UCSD-AML1 (cell line): ENCODE results near the gene SECISBP2L.

Source experiments
- DNase-seq: peaks from one replicate; lab custom pipeline; 2025; ENCODE audit not compliant: unreplicated experiment; lab: John Stamatoyannopoulos, UW

Gene SECISBP2L

GRCh38 chr15:48967336-48967735, 78.9 kb downstream of the SECISBP2L start:
- no peak for DNase-seq

DNA sequence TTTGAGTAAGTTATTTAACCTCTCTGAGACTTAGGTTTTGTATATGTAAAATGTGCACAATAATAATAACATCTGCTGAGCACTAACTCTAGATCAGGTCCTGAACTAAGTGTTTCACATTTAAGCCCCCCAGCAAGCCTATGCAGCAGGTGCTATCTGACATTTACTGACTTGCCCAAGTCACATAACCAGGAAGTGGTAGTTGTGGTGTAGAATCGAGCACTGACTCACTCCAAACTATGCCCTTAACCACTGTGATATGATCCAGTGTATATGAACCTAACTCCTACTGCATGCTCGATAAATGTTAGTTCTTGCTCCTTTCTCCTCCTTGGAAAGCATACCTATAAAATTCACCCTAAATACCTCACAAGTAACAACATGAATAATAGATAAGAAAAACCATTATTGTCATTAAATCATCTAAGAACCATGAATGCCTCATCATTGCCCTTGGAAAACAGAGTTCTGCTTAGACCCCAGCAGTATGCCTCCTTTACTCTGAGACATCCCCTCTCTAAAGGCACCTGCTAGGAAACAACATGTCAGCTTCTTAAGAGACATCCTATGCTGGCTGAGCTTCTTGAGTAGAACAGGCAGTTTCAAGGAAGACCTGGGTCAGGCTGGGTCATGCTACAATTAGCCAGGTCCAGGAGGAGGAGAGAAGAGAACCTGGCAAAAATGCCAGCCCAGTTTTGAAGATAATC, 79.5 kb downstream of the SECISBP2L start:
- DNase-seq: no peak

- peak; percentile 63 for DNase-seq
Measured at GRCh38 chr15:48965972-48966371, 80.3 kb downstream of the SECISBP2L start.

- no peak for DNase-seq
Measured at GRCh38 chr15:48964898-48965297, 81.3 kb downstream of the SECISBP2L start.

- no peak for DNase-seq
Measured at GRCh38 chr15:48963524-48964113, 82.6 kb downstream of the SECISBP2L start, which contains the start of gene SHC4. Gene SHC4, minus strand, starts transcription at chr15:48963919. Its CDS starts 904 bp downstream, at chr15:48963015.

DNA sequence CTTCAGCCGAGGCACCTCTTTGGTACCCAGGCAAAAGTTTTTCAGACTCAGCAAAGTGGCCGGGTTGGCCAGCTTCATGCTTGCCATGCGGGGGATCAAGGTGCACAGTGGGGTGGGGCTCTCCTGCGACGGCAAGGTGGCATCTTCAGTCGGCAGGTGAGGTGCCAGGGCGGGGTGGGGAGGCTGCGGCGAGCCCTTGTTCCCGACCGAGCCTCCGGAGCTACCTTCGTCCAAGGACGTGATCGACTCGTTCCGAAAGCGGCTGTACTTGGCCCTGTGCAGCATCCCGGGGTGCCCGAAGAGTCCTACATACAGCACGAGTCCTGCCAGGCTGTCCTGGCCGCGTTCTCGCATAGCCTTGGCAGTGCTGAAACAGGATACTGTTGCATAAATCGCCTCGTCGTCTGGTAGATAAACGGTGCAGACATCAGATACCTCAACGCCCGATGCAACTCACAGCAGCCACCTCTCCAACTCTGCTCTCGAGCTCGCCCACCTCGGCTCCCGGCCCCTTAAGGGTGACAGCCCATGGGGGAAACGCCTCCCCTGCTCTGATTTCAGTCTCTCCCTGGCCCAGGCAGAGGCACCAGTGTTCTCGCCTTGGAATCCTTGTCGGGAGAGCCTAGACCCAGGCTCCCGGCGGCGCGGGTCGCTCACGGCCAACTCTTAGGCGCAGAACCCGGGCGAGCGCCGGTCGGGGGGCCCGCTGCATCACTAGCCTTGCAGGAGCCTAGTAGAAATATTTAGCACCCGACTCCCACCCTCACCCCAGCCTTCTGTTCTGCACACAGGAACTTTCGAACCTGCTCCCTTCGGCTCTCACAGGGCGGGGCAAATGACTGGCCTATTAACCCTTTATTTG, 83.4 kb downstream of the SECISBP2L start:
- DNase-seq: no peak

GRCh38 chr15:48955967-48956366, 90.3 kb downstream of the SECISBP2L start:
- no peak for DNase-seq

DNA sequence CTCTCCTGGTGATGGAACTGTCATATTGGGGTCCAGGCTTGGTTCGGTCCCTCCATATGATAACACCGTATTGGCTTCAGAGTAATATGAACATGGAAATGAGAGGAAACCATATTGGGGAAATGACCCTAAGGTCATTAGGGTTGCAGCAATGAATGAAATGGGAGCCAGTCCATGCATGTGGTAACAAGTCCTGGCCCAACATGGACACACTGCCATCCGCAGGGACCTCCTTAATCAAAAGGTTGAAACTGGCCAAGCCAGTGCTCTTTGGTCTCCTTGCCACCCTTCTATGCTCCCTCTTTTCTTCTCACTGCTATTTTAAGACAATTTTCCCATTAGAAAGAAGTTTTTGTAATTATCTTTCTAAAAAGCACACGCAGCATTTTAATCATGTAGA, 90.9 kb downstream of the SECISBP2L start:
- DNase-seq: no peak

- DNase-seq: no peak
Measured at GRCh38 chr15:48954538-48954937, 91.7 kb downstream of the SECISBP2L start.

DNA sequence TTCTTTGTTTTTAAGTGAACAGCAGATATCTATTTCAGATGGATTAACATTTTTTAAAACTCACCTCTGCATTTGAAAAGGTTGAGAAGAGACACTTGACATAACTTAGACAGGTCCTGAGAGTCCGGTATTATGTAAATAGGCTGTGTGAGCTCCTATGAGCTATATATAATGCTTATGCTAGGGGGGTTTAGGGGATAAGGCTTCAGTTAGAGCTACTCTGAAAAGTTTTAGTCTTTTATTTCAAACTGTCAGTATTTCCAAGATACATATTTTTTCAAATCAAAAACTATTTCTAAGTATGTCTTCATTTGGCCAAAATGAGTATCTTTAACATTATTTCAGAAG, 99.4 kb downstream of the SECISBP2L start:
- no peak for DNase-seq

DNA sequence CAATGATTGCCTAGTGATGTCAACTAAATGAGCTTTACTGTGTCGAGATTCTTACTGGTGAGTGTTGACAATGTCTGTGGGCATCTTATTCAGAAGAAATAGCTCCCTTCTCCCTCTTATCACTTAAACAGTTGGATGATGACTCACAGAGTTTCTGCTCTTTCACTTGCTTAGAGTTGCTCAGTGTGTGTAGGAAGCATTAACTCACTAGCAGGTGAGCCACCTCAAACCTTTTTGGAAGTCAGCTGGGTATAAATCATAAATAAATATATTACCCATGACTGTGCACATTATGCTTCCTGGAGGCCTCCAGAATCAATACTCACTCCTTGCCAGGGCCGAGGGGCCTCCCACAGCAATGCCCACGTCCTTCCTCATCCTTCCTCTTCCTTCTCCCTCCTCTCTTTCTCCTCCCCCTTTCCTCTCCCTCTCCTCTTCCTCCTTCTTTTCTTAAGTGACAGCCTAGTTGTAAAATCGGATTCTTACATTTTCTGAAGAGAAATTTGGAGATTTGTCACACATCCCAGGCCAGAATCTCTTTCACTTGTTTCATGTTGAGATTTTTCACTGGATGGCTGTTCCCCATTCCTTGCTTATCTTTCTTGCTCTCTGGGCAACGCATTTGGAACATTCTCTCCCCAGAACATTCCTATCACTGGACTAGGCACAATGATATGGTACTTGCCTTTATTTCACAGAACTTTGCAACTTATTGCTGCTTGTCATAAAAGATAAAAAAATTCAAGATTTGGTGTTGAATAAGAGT, 100.0 kb downstream of the SECISBP2L start:
- DNase-seq: peak; percentile 18

DNA sequence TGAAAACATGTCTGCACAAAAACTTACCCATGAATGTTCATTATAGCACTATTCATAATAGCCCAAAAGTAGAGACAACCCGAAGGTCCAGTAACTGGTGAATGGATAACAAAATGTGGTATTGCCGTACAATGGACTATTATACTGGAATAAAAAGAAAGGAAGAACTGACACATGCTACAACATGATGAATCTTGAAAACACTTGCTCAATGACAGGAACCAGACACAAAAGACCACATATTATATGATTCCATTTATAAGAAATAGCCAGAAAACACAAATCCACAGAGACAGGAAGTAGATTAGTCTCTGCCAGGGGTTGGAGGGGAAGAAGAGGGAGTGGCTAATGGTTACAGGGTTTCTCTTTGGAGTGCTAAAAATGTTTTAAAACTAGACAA, 100.9 kb downstream of the SECISBP2L start:
- DNase-seq: no peak

DNA sequence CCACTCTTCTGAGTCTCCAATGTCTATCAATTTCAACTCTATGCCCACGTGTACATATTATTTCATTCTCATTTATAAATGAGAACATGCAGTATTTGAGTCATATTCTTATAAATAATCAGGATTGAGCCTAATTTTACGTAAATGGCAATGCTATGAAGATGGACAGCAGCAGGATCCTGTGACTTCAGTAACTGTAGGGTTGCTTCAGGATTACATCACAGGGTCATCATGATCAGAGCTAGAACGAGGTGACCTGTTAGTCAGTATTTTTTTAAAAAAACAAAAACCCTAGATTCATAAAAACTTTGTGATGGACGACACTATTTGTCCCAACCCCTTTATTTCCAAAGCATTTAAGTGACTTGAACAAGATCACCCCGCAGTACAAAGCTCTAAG, 104.3 kb downstream of the SECISBP2L start:
- no peak for DNase-seq

GRCh38 chr15:48940508-48940907, 105.7 kb downstream of the SECISBP2L start:
- no peak for DNase-seq

DNA sequence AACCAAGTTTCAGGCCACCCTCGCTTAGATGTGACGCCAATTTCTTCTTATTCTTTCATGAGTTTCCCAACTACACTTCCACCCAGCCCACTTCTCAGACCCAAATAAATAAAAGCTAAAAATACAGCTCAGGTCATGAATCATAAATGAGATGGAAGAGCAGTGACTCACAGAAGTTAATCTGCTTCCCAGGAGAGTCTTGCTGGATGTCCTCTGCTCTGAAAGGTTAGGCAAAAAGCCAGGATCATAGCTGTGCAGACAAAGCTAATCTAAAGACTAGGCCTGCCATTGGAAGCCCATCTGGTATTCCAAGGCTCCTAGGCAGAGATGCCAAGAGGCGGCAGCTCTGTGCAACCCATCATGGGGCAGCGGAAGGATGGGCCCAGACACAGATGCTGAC, 106.6 kb downstream of the SECISBP2L start:
- DNase-seq: no peak
